HG03521 (cell line): ENCODE results near the gene SEL1L3.

ENCODE experiments used
- ATAC-seq: cut with Tn5 transposase; IDR thresholded peaks from one replicate; pipeline ENCODE4 v1.9.1; 2021; ENCODE audit warnings: mild to moderate bottlenecking, moderate library complexity; ENCODE audit not compliant: unreplicated experiment

The SEL1L3 gene

GRCh38 chr4:25795566-25796454, 67.0 kb downstream of the SEL1L3 start:
- no peak for ATAC-seq

- ATAC-seq, result no peak
Measured at GRCh38 chr4:25795091-25795490, 67.7 kb downstream of the SEL1L3 start.

DNA sequence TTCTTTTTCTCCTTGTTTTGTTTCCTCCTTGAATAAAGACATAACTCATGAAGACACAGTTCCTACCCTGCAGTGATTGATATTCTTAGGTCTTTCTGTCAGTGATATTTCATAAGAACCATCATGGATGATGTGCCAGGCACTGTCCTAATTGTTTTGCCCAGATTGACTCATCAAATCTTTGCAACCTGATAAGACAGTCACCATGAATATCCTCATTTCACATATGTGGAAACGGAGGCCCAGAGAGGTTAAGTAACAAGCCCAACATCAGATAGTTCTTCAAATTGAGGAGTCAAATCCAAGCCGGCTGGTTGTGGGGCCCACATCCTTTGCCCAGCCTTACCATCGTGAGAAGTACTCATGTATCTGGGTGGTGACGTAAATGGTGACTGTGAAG, 69.9 kb downstream of the SEL1L3 start:
- no peak for ATAC-seq

DNA sequence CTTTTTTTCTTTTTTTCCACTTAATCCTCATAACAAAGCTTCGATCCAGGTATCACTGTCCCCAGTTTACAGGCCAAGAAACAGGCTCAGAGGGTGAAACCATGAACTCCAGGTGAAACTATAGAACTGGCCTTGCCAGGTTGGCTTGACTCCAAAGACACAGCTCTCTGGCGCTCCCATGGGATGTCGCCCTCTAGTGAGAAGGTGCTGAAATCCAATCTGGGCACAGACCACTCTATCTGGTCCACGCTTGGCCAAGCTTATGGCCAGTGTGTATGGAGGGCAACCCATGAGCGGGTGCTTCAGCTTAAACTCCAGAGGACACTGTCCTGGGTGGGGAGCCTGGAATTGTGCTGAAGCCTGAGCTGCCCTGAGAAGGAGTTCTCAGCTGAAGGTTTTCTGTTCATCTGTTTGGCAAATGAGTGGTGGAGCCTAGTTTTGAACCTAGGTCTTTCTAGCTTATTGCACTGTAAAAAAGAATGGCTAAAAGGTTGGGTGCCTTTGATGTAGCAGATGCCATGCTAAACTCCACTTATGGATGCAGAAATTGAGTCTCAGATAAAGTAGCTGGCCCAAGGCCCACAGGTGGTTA, 70.5 kb downstream of the SEL1L3 start:
- no peak for ATAC-seq

- ATAC-seq, result no peak
Measured at GRCh38 chr4:25790024-25790423, 72.8 kb downstream of the SEL1L3 start.

GRCh38 chr4:25788703-25789238, 74.0 kb downstream of the SEL1L3 start:
- no peak for ATAC-seq

DNA sequence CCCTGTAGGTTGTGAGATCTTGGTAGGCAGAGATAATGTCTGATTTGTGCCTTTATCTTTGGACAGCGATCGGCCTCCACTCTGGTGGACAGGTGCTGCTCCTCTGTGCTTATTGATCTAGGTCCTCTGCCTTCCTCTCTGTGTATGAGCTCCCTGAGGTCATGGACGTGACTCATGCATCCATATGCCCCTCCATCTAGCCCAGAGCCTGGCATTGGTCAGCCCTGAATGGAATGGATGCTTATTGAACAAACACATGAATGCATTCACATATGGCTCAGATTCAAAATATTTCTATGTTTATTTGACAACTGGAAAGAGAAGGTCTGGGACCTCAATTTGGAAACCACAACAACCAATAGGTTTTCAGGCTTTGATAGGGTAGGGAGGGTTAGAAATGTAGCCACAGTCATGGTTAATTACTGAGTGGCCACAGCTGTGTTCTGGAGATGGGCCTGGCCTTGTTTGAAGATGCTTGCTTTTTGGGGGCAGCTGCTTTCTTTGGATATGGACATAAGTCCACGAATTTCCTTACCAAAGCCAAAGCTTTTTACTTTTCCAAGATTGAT, 76.2 kb downstream of the SEL1L3 start:
- ATAC-seq, result no peak

DNA sequence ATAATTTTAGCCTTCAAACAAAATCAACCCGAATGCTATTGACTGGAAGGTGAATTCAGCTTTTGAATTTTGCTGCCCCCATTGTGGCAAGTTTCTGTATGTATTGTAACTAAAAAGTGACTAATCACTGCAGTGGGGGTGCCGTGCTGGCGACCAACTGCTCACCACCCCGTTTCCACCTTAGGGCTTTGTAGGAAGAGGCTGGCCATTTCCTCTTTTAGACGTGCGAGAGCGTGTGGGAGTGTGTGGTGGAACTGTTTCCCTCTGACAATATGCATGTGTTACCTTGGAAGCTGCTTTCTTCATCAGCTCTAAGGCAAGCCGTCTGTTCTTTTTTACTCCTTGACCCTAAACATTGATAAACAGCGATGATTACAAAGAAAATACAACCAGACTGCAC, 78.8 kb downstream of the SEL1L3 start:
- no peak for ATAC-seq

GRCh38 chr4:25783126-25783525, 79.7 kb downstream of the SEL1L3 start:
- no peak for ATAC-seq

GRCh38 chr4:25782482-25782881, 80.3 kb downstream of the SEL1L3 start:
- no peak for ATAC-seq

GRCh38 chr4:25779021-25779420, 83.8 kb downstream of the SEL1L3 start:
- no peak for ATAC-seq

- no peak for ATAC-seq
Measured at GRCh38 chr4:25776795-25777194, 86.0 kb downstream of the SEL1L3 start.

GRCh38 chr4:25775166-25775565, 87.6 kb downstream of the SEL1L3 start:
- ATAC-seq, result no peak

GRCh38 chr4:25773358-25773757, 89.4 kb downstream of the SEL1L3 start:
- ATAC-seq, result no peak

- ATAC-seq, result no peak
Measured at GRCh38 chr4:25771672-25772071, 91.1 kb downstream of the SEL1L3 start.

DNA sequence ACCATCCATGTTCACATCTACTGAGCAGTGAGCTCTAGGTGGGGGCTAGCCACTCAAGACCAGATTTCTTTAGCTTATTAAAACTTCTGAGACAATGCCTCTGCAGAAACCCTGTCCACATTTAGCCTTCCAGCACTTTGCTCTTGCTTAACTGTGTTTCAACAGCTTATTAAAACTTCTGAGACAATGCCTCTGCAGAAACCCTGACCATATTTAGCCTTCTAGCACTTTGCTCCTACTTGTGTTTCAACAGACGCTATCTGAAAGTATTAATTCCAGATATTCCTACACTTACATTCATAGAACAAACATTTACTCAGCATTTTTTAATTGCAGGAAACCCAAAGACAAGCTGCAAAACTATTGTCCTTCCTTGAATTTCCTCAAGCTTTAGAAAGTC, 91.9 kb downstream of the SEL1L3 start:
- ATAC-seq, result no peak

DNA sequence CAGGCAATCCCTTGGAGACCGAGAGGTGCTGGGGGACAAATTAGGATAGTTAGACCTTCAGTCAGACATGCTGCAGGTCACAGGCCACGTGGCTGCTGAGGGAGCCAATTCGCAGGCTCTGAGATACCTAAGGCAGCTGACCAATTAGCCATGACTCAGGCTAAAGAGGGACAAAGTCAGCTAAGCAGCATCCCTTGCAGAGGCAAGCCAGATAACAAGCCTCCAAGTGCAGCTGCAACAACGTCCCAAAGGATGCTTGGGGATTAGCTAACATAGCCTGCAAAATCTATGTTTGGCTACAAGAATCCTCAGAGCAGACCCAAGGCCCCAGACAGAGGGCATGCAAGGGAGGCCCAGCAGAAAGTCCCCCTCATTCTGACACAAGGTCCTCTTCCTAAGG, 93.5 kb downstream of the SEL1L3 start:
- no peak for ATAC-seq

GRCh38 chr4:25767877-25768725, 94.7 kb downstream of the SEL1L3 start:
- ATAC-seq, result no peak

GRCh38 chr4:25760518-25761157, 102.2 kb downstream of the SEL1L3 start:
- ATAC-seq, result no peak

- no peak for ATAC-seq
Measured at GRCh38 chr4:25760048-25760447, 102.7 kb downstream of the SEL1L3 start.
